ENCODE data around the gene PAX7. TPM values are rescaled to one million over a fixed set of nuclear protein-coding genes. Genes with fewer than 3 reads are reported as not detected.

PAX7 gene
- polyA plus RNA-seq, 1 donor from 2014 or later: not detected

GRCh38 chr1:18734461-18735223 is 104.0 kb downstream of the PAX7 start:
- H3F3A ChIP-seq (ENCODE audit: insufficient read depth, low read length, poor library complexity, severe bottlenecking): no peaks in the 10 kb centered on the region
- no peak overlapping the region for H3K4me2 ChIP-seq (ENCODE audit: low read length)
- no peaks in the 10 kb centered on the region for H3K79me2 ChIP-seq (replicated peaks; ENCODE audit: insufficient read depth, low read length)
- H2AFZ ChIP-seq (ENCODE audit: low read depth, low read length): no peak overlapping the region
- TF ChIP-seq TAF1 (IDR thresholded peaks at IDR 0.05; ENCODE audit: low read depth) (no peak), REST (IDR thresholded peaks at IDR 0.05; ENCODE audit: borderline replicate concordance) (no peak), EP300 (conservative IDR thresholded peaks at IDR 0.05; ENCODE audit: poor library complexity, severe bottlenecking) (no peak), SMC3 (conservative IDR thresholded peaks at IDR 0.05; ENCODE audit: poor library complexity) (no peak), MXI1 (conservative IDR thresholded peaks at IDR 0.05; ENCODE audit: poor library complexity, severe bottlenecking) (no peak), RAD21 (conservative IDR thresholded peaks at IDR 0.05) (no peak), CTCF (IDR thresholded peaks at IDR 0.05; ENCODE audit: poor library complexity, severe bottlenecking) (no peak), EZH2 (IDR thresholded peaks at IDR 0.05; ENCODE audit: borderline replicate concordance, insufficient read depth, low read length, poor library complexity, severe bottlenecking) (no peak), POLR2AphosphoS5 (IDR thresholded peaks at IDR 0.05) (no peak)
- no peaks in the 10 kb centered on the region for H3K9me2 ChIP-seq (ENCODE audit: insufficient read depth, low read length)
- no peaks in the 10 kb centered on the region for H3K9me3 ChIP-seq (ENCODE audit: low read length)
- H3K9ac ChIP-seq (ENCODE audit: low read length): no peak overlapping the region
- H4K20me1 ChIP-seq (ENCODE audit: insufficient read depth): no peaks in the 10 kb centered on the region
- H3K36me3 ChIP-seq (ENCODE audit: insufficient read depth, low read length): no peaks in the 10 kb centered on the region
- H3K27ac ChIP-seq (ENCODE audit: low read length): no peak overlapping the region
- no peak overlapping the region for H3K4me3 ChIP-seq (ENCODE audit: low read length)
- no peaks in the 10 kb centered on the region for H3K27me3 ChIP-seq (ENCODE audit: insufficient read depth, low read depth, low read length)

GRCh38 chr1:18735224-18735997 is 104.8 kb downstream of the PAX7 start:
- H2AFZ ChIP-seq (ENCODE audit: low read depth, low read length): no peak overlapping the region
- TF ChIP-seq RAD21 (conservative IDR thresholded peaks at IDR 0.05) (no peak), REST (IDR thresholded peaks at IDR 0.05; ENCODE audit: borderline replicate concordance) (no peak), POLR2AphosphoS5 (IDR thresholded peaks at IDR 0.05) (no peak), EP300 (conservative IDR thresholded peaks at IDR 0.05; ENCODE audit: poor library complexity, severe bottlenecking) (no peak), MXI1 (conservative IDR thresholded peaks at IDR 0.05; ENCODE audit: poor library complexity, severe bottlenecking) (no peak), CTCF (IDR thresholded peaks at IDR 0.05; ENCODE audit: poor library complexity, severe bottlenecking) (no peak), EZH2 (IDR thresholded peaks at IDR 0.05; ENCODE audit: borderline replicate concordance, insufficient read depth, low read length, poor library complexity, severe bottlenecking) (no peak), TAF1 (IDR thresholded peaks at IDR 0.05; ENCODE audit: low read depth) (no peak), SMC3 (conservative IDR thresholded peaks at IDR 0.05; ENCODE audit: poor library complexity) (no peak)
- H3K79me2 ChIP-seq (replicated peaks; ENCODE audit: insufficient read depth, low read length): no peaks in the 10 kb centered on the region
- H3K27me3 ChIP-seq (ENCODE audit: insufficient read depth, low read depth, low read length): no peaks in the 10 kb centered on the region
- H3K36me3 ChIP-seq (ENCODE audit: insufficient read depth, low read length): no peaks in the 10 kb centered on the region
- no peaks in the 10 kb centered on the region for H4K20me1 ChIP-seq (ENCODE audit: insufficient read depth)
- H3K9me2 ChIP-seq (ENCODE audit: insufficient read depth, low read length): no peaks in the 10 kb centered on the region
- no peak overlapping the region for H3K4me3 ChIP-seq (ENCODE audit: low read length)
- H3K4me2 ChIP-seq (ENCODE audit: low read length): no peak overlapping the region
- H3K9ac ChIP-seq (ENCODE audit: low read length): no peak overlapping the region
- H3F3A ChIP-seq (ENCODE audit: insufficient read depth, low read length, poor library complexity, severe bottlenecking): no peaks in the 10 kb centered on the region
- no peak overlapping the region for H3K27ac ChIP-seq (ENCODE audit: low read length)
- no peaks in the 10 kb centered on the region for H3K9me3 ChIP-seq (ENCODE audit: low read length)
